HG02571 (cell line): Measurements from ENCODE around the gene LSAMP.

ENCODE experiments used
- ATAC-seq: cut with Tn5 transposase; IDR thresholded peaks from one replicate; pipeline ENCODE4 v1.9.1; 2021; ENCODE audit warnings: mild to moderate bottlenecking, moderate library complexity; ENCODE audit not compliant: unreplicated experiment

Gene LSAMP

GRCh38 chr3:115915061-115915460 lies 530.2 kb downstream of the LSAMP start:
- no peak for ATAC-seq

- ATAC-seq = no peak
Measured at GRCh38 chr3:115913069-115913686, 532.1 kb downstream of the LSAMP start.

GRCh38 chr3:115912372-115912771 lies 532.9 kb downstream of the LSAMP start:
- ATAC-seq = no peak

GRCh38 chr3:115905871-115906270 lies 539.4 kb downstream of the LSAMP start:
- ATAC-seq = no peak

GRCh38 chr3:115903843-115904242 lies 541.4 kb downstream of the LSAMP start:
- no peak for ATAC-seq

GRCh38 chr3:115901008-115901407 lies 544.3 kb downstream of the LSAMP start:
- no peak for ATAC-seq

- ATAC-seq = no peak
Measured at GRCh38 chr3:115899535-115899934, 545.8 kb downstream of the LSAMP start.

GRCh38 chr3:115898656-115899410 lies 546.5 kb downstream of the LSAMP start:
- ATAC-seq = no peak

GRCh38 chr3:115891006-115891636 lies 554.2 kb downstream of the LSAMP start:
- no peak for ATAC-seq

GRCh38 chr3:115890579-115890978 lies 554.7 kb downstream of the LSAMP start:
- no peak for ATAC-seq

- no peak for ATAC-seq
Measured at GRCh38 chr3:115885621-115886020, 559.7 kb downstream of the LSAMP start.

- ATAC-seq = no peak
Measured at GRCh38 chr3:115877615-115877899, 567.7 kb downstream of the LSAMP start.

- ATAC-seq = no peak
Measured at GRCh38 chr3:115876876-115877614, 568.2 kb downstream of the LSAMP start.

GRCh38 chr3:115875460-115875859 lies 569.8 kb downstream of the LSAMP start:
- no peak for ATAC-seq

- no peak for ATAC-seq
Measured at GRCh38 chr3:115871735-115872134, 573.6 kb downstream of the LSAMP start.

- ATAC-seq = no peak
Measured at GRCh38 chr3:115864911-115865310, 580.4 kb downstream of the LSAMP start.

GRCh38 chr3:115862849-115863248 lies 582.4 kb downstream of the LSAMP start:
- no peak for ATAC-seq

- ATAC-seq = no peak
Measured at GRCh38 chr3:115862099-115862498, 583.2 kb downstream of the LSAMP start.

GRCh38 chr3:115861166-115861733 lies 584.0 kb downstream of the LSAMP start:
- no peak for ATAC-seq

- no peak for ATAC-seq
Measured at GRCh38 chr3:115860766-115861165, 584.5 kb downstream of the LSAMP start.
